GM13977 (cell line): ENCODE results near the gene CCNJL.
"Not testable (repeated sequence)": the region's sequence is repeated elsewhere in the genome, so short reads cannot be mapped to it uniquely, and the experiment has no call there.

ENCODE experiments used
- DNase-seq: peaks from one replicate; pipeline ENCODE4 v3.0.0; 2012; ENCODE audit warnings: low spot score
- in situ Hi-C: fragments of 300-500 bp; cut with MboI; formaldehyde crosslinking; loops from one replicate; pipeline ENCODE4 v1.12.0; 2022; ENCODE audit warnings: low sequenced_read_pairs, low pct_unique_long_range_greater_than_20kb, mixed read lengths, inconsistent platforms; ENCODE audit not compliant: unreplicated experiment
- TF ChIP-seq, protein P1 (sequence below): IDR thresholded peaks from 2 replicates; pipeline ENCODE4 v1.5.1; 2012; ENCODE audit warnings: mild to moderate bottlenecking, control low read depth; ENCODE audit not compliant: insufficient read depth; ENCODE audit errors: extremely low read depth, missing control alignments

The CCNJL gene

DNA sequence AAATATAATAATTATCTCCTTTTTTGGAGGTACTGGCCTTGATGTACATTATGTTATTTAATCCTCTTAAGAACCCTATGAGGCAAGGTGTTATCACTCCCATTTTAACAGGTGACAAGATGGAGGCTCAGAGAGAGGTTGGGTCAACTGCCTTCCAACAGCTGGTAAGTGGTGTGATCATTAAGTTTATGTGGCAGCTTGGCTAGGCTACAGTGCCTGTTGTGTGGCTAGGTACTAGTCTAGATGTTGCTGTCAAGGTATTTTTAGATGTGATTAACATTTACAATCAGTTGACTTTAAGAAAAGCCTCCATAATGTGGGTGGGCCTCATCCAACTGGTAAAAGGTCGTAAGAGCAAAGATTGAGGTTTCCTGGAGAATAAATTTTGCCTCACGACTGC lies 61.5 kb downstream of the CCNJL start:
- TF ChIP-seq, protein P1, sequence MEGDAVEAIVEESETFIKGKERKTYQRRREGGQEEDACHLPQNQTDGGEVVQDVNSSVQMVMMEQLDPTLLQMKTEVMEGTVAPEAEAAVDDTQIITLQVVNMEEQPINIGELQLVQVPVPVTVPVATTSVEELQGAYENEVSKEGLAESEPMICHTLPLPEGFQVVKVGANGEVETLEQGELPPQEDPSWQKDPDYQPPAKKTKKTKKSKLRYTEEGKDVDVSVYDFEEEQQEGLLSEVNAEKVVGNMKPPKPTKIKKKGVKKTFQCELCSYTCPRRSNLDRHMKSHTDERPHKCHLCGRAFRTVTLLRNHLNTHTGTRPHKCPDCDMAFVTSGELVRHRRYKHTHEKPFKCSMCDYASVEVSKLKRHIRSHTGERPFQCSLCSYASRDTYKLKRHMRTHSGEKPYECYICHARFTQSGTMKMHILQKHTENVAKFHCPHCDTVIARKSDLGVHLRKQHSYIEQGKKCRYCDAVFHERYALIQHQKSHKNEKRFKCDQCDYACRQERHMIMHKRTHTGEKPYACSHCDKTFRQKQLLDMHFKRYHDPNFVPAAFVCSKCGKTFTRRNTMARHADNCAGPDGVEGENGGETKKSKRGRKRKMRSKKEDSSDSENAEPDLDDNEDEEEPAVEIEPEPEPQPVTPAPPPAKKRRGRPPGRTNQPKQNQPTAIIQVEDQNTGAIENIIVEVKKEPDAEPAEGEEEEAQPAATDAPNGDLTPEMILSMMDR: no peak
- no peak for DNase-seq
- in situ Hi-C loops: no loop called here

DNA sequence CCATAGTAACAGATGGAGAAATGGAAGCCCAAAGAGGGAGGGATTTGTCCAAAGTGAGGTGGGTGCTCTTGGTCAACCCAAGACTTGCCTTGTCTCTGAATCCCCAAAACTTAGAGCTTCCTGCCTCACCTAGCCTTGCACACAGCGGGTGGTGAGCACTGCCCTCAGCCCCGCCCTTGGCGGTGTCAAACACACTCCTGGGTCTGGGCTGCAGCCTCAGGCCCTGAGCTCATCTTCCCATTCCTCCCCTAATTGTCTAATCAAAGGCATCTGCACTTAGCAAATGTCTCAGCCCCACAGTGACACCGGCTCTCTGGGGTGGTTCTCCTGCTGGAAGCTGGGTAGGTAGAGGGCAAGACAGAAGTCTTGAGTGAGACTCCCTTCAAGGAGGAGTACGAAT lies 62.1 kb downstream of the CCNJL start:
- in situ Hi-C loops: no loop called here
- TF ChIP-seq, protein P1: no peak
- no peak for DNase-seq

DNA sequence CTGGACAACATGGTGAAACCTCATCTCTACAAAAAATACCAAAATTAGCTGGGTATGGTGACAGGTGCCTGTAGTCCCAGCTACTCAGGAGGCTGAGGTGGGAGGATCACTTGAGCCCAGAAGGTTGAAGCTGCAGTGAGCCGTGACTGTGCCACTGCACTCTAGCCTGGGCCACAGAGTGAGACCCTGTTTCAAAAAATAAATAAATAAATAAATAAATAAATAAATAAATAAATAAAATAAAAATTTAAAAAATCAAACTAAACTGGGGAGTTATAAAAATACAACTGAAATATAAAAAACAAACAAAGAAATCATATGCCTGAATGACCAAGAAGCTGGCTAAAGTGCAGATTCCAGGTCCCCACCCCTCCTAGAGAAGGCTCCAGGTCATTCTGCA lies 62.8 kb downstream of the CCNJL start:
- in situ Hi-C loops, DNase-seq: not testable (repeated sequence)

DNA sequence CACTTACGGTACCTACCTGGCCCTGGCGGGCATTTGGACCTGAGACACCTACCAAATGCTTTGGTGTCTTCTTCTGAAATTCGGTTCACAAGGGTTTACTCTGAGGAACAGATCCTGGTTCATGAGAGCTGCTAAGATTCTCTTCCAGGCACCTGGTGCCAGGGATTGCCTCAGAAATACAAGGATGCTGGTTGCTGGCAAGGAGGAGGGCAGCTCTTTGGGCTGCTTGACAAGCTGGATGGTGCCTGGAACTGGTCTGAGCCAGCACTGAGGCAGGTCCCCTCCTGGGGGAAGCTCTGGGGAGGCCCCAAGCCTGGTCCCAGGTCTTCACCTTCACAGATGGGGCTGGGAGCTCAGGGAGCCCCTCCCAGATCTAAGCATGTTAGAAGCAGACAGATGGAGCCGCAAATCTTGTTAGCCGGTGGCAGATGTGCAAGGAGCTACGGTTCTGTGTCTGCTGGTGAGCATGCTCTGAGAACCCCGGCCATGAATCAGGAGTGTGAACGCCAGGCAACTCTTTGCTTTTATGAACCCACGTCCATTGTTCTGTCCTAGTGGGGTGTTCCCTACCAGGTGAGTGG lies 66.8 kb downstream of the CCNJL start:
- in situ Hi-C loops: no loop called here
- TF ChIP-seq, protein P1: no peak
- DNase-seq: no peak

DNA sequence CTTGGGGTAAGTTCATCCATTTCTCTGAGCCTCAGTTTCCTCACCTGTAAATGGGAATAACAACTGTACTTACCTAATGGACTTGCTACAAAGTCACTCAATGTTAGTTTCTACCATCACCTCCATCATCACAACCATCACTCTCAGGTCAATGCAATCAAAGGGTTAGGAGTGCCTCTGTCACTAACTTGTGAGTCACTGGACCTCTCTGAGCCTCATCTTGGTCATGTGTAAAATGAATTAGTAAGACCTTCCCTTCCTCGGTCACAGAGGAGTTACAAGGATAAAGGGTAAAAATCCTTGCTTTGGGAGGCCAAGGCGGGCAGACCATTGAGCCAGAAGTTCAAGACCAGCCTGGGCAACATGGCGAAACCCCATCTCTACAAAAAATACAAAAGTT lies 70.2 kb downstream of the CCNJL start:
- DNase-seq: no peak

DNA sequence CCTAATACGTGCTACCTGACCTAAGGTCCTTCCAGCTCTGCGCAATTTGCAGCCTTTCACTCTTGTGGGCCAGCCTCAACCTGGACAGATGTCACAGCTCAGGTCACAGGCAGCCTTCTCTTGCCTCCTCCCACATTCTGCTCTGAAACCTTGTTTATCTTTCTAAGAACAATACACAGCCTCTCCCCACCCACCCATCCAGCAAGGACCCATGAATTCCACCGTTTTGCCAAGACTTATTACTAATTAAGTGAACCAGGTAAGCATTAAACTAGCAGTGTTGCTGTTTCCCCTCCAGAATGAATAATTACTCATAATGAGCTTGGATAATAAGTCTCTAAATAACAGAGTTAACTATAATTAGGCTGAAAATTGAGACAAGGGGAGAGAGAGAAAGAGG lies 72.0 kb downstream of the CCNJL start:
- in situ Hi-C loops: no loop called here
- DNase-seq: no peak
- TF ChIP-seq, protein P1: no peak

More for the DNA sequence above, 70.2 kb downstream of the CCNJL start:
- in situ Hi-C loops: no loop called here
- TF ChIP-seq, protein P1: no peak

DNA sequence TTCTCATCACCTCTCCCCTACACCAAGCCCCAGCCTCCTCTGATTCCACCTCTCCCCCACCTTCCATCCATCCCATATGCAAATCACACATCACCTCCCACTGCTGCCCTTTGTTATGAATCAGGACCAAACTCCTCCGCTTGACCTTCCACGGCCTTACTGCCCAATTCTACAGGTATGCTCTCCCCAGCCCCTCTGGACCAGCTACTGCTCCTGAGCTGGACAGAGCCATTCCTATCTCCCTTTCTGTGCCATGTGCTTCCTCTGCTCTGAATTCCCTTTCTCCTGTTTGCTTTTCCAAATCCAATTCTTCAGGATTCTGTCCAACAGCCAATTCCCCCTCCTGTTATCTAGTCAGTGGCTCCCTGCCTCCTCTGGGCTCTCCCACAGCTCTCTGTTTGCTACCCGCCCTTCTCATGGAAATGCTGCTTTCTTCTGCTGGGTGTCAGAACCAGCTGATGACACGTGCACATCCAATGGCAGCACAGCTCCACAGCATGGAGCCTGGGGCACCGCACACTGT lies 74.7 kb downstream of the CCNJL start:
- DNase-seq: no peak
- in situ Hi-C loops: no loop called here
- TF ChIP-seq, protein P1: no peak
